Measurements from ENCODE around the gene PRR5. TPM values are rescaled to one million over a fixed set of nuclear protein-coding genes. Genes with fewer than 3 reads are reported as not detected.

Gene PRR5
- total and polyA plus RNA-seq, 9 donors = 13.7 to 38.6 (median 30.7) TPM

DNA sequence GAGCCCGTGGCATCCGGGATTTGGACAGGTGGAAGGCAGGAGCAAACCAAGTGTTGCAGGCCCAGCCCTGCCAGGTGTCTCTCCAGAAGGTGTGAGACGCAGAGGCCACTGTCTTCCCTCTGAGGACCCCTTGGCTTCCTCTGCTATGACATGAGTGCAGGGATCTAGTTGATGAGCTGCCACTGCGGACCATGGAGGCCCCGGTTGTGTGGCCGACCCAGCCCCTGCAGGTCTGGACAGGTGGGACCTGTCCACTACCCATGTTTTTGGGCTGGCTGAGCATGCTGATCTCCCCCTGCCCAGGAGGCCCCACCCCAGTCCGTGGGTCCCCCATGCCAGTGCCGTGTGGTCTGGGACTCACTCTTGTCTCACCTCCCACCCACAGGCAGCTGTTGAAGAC lies 22.9 kb downstream of the PRR5 start:
- no peak overlapping the region for H3K4me3 ChIP-seq (ENCODE audit: low read length)
- DNase-seq = no peak
- no peak overlapping the region for H3K27ac ChIP-seq (ENCODE audit: low read length)
- no peaks in the 10 kb centered on the region for H3K9me3 ChIP-seq (replicated peaks; ENCODE audit: control insufficient read depth, low read depth, low read length)
- peaks cover 28% of the 10 kb centered on the region for H3K4me1 ChIP-seq (ENCODE audit: control insufficient read depth, insufficient read depth, low read length)
- no peaks in the 10 kb centered on the region for H3K27me3 ChIP-seq (ENCODE audit: control insufficient read depth, insufficient read depth, low read length)
- WGBS (ENCODE audit: insufficient coverage) = 76% methylated on average over 8 of the region's 8 CpGs
- peaks cover 41% of the 10 kb centered on the region for H3K36me3 ChIP-seq (ENCODE audit: control insufficient read depth, insufficient read depth, low read length)

- DNase-seq = no peak
- Histone ChIP-seq H3K9me3 (replicated peaks; ENCODE audit: control insufficient read depth, low read depth, low read length) (no peaks in the 10 kb centered on the region), H3K36me3 (ENCODE audit: control insufficient read depth, insufficient read depth, low read length) (peaks cover 41% of the 10 kb centered on the region), H3K27ac (ENCODE audit: low read length) (no peak overlapping the region), H3K4me1 (ENCODE audit: control insufficient read depth, insufficient read depth, low read length) (peaks cover 34% of the 10 kb centered on the region), H3K27me3 (ENCODE audit: control insufficient read depth, insufficient read depth, low read length) (no peaks in the 10 kb centered on the region), H3K4me3 (ENCODE audit: low read length) (no peak overlapping the region)
- WGBS (ENCODE audit: insufficient coverage) = 83% methylated on average over 8 of the region's 11 CpGs
These were observed 24.4 kb downstream of the PRR5 start for GRCh38 chr22:44726439-44726838.

DNA sequence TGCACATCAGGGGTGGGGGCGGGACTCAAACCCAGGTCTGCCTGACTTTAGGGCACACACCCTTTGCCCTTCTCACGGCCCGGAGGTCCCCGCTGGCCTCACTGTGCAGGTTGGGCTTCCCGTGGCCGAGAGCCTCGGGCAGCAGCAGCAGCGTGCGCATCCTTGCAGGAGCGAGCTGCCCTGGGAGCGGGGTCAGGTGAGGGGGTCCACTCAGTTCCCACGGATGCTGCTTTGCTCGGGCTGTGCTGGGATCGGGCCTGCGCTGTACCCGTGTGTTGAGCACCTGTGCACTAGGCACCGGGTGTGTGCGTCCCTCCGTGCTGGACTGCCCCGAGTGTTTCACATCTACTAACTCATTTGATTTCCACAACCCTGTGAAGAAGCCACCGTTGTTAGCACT lies 25.1 kb downstream of the PRR5 start:
- DNase-seq = no peak
- Histone ChIP-seq H3K4me1 (ENCODE audit: control insufficient read depth, insufficient read depth, low read length) (peaks cover 41% of the 10 kb centered on the region), H3K36me3 (ENCODE audit: control insufficient read depth, insufficient read depth, low read length) (peaks cover 46% of the 10 kb centered on the region), H3K4me3 (ENCODE audit: low read length) (no peak overlapping the region), H3K9me3 (replicated peaks; ENCODE audit: control insufficient read depth, low read depth, low read length) (no peaks in the 10 kb centered on the region), H3K27me3 (ENCODE audit: control insufficient read depth, insufficient read depth, low read length) (no peaks in the 10 kb centered on the region), H3K27ac (ENCODE audit: low read length) (no peak overlapping the region)
- WGBS (ENCODE audit: insufficient coverage) = 83% methylated on average over 17 of the region's 21 CpGs

- peaks cover 47% of the 10 kb centered on the region for H3K36me3 ChIP-seq (ENCODE audit: control insufficient read depth, insufficient read depth, low read length)
- no peak for DNase-seq
- no peaks in the 10 kb centered on the region for H3K27me3 ChIP-seq (ENCODE audit: control insufficient read depth, insufficient read depth, low read length)
- H3K4me1 ChIP-seq (ENCODE audit: control insufficient read depth, insufficient read depth, low read length) = peaks cover 43% of the 10 kb centered on the region
- no peaks in the 10 kb centered on the region for H3K9me3 ChIP-seq (replicated peaks; ENCODE audit: control insufficient read depth, low read depth, low read length)
- 86% methylated on average over 10 of the region's 13 CpGs for WGBS (ENCODE audit: insufficient coverage)
- no peak overlapping the region for H3K4me3 ChIP-seq (ENCODE audit: low read length)
- H3K27ac ChIP-seq (ENCODE audit: low read length) = no peak overlapping the region
These were observed 25.7 kb downstream of the PRR5 start for GRCh38 chr22:44727709-44728108.

DNA sequence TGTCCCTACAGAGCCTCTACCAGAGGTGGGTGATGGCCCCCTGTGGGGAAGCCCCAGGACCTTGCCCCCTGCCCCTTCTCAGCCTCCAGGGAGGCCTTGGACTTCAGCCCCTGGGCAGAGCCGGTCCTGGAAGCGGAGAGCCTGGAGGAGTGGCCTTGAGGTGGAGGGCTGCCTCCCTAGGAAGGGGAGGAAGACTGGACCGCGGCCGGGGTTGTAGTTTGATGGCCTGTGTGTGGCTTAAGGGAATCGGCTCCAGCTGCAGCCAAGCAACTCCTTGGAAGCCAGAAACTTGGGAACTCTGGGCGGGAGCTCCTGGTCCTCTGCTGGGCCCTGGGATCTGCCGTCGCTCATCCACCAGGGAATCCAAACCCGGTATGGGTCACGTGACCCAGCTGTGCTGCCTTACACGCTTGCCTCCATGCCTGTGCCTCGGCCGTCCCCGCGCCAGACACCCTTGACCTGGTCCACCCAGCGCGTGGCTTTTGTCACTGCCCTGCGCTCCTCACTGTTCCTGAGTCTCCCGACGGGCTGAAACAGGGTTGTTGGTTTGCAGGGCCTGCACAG lies 26.8 kb downstream of the PRR5 start:
- Histone ChIP-seq H3K27ac (ENCODE audit: low read length) (peak overlapping the region; percentile 93), H3K27me3 (ENCODE audit: control insufficient read depth, insufficient read depth, low read length) (no peaks in the 10 kb centered on the region), H3K4me3 (ENCODE audit: low read length) (no peak overlapping the region), H3K9me3 (replicated peaks; ENCODE audit: control insufficient read depth, low read depth, low read length) (no peaks in the 10 kb centered on the region), H3K4me1 (ENCODE audit: control insufficient read depth, insufficient read depth, low read length) (peaks cover 43% of the 10 kb centered on the region), H3K36me3 (ENCODE audit: control insufficient read depth, insufficient read depth, low read length) (peaks cover 51% of the 10 kb centered on the region)
- WGBS (ENCODE audit: insufficient coverage) = 12% methylated on average over 21 of the region's 21 CpGs
- DNase-seq = peak; percentile 93

DNA sequence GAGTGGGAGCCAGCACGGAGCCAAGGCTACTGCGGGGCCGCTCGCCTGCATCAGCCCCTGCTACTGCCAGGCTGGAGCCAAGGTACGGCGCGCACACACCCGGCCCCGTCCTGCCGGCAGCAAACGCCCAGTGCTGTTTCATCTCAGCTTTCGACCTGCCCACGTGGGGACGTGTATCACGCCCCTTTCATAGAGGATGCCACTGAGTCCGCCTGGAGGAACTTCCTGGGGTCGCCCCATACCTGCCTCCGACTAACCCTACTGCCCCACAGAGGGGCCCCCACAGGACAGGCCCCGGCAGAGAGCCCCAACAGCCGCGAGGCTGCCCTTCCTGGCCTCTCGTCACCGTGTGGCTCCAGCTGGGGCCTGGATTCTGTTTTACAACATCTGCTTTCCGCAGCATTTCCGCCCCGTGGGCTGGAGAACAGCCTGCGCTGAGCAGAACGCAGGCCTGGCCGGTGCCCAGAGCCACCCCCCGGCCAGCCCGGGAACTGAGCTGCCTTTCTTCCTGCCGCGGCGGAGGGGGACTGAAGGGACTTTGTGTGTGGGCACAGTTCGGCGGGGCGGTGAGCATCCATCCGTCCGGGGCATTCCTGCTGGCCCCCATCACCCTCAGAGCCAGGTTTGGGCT lies 27.5 kb downstream of the PRR5 start:
- 6% methylated on average over 35 of the region's 39 CpGs for WGBS (ENCODE audit: insufficient coverage)
- Histone ChIP-seq H3K36me3 (ENCODE audit: control insufficient read depth, insufficient read depth, low read length) (peaks cover 51% of the 10 kb centered on the region), H3K27me3 (ENCODE audit: control insufficient read depth, insufficient read depth, low read length) (no peaks in the 10 kb centered on the region), H3K4me1 (ENCODE audit: control insufficient read depth, insufficient read depth, low read length) (peaks cover 43% of the 10 kb centered on the region), H3K9me3 (replicated peaks; ENCODE audit: control insufficient read depth, low read depth, low read length) (no peaks in the 10 kb centered on the region), H3K27ac (ENCODE audit: low read length) (peak overlapping the region; percentile 93), H3K4me3 (ENCODE audit: low read length) (peak overlapping the region; percentile 9)
- peak; percentile 96 for DNase-seq

GRCh38 chr22:44730022-44730393 lies 28.0 kb downstream of the PRR5 start:
- Histone ChIP-seq H3K4me3 (ENCODE audit: low read length) (peak overlapping the region; percentile 9), H3K9me3 (replicated peaks; ENCODE audit: control insufficient read depth, low read depth, low read length) (no peaks in the 10 kb centered on the region), H3K4me1 (ENCODE audit: control insufficient read depth, insufficient read depth, low read length) (peaks cover 43% of the 10 kb centered on the region), H3K36me3 (ENCODE audit: control insufficient read depth, insufficient read depth, low read length) (peaks cover 50% of the 10 kb centered on the region), H3K27ac (ENCODE audit: low read length) (peak overlapping the region; percentile 93), H3K27me3 (ENCODE audit: control insufficient read depth, insufficient read depth, low read length) (no peaks in the 10 kb centered on the region)
- DNase-seq = peak; percentile 76
- 16% methylated on average over 11 of the region's 14 CpGs for WGBS (ENCODE audit: insufficient coverage)

DNA sequence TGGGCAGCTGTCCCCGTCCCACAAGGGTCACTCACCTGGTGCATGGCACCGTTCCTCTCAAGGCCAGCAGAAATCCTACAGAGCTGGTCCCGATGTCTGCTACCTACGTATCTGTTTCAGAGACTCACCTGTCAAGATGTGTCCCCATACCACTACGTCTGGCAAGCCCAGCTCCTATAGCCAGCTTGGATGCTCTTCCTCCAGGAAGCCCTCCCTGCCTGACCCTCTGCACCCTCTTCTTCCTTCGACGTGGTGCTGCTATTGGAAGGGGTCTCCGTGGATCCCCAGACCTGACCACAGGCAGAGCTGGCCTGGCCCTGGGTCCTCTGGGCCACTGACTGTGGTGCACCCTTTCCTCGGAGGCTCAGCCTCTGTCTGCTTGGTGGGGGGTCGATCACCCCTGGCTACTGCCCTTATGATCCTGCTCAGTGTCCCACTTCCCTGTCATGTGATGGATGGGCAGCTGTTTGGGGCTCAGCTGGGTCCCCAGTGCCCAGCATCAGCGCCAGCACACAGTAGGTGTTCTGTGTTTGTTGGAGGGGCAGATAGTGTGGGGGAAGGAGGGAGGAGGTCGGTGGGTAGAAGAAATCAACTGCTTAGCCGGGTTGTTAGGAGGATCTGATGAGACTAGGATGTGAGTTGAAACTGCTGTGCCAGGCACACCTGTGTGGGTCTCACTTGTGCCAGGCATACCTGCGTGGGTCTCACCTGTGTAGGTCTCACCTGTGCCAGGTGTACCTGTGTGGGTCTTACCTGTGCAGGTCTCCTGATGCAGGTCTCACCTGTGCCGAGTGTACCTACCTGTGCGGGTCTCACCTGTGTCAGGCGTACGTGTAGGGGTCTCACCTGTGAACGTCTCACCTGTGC lies 28.7 kb downstream of the PRR5 start:
- 78% methylated on average over 16 of the region's 19 CpGs for WGBS (ENCODE audit: insufficient coverage)
- H3K27me3 ChIP-seq (ENCODE audit: control insufficient read depth, insufficient read depth, low read length) = no peaks in the 10 kb centered on the region
- H3K27ac ChIP-seq (ENCODE audit: low read length) = peak overlapping the region; percentile 93
- H3K9me3 ChIP-seq (replicated peaks; ENCODE audit: control insufficient read depth, low read depth, low read length) = no peaks in the 10 kb centered on the region
- DNase-seq = no peak
- H3K4me3 ChIP-seq (ENCODE audit: low read length) = no peak overlapping the region
- peaks cover 45% of the 10 kb centered on the region for H3K36me3 ChIP-seq (ENCODE audit: control insufficient read depth, insufficient read depth, low read length)
- H3K4me1 ChIP-seq (ENCODE audit: control insufficient read depth, insufficient read depth, low read length) = peaks cover 46% of the 10 kb centered on the region

DNA sequence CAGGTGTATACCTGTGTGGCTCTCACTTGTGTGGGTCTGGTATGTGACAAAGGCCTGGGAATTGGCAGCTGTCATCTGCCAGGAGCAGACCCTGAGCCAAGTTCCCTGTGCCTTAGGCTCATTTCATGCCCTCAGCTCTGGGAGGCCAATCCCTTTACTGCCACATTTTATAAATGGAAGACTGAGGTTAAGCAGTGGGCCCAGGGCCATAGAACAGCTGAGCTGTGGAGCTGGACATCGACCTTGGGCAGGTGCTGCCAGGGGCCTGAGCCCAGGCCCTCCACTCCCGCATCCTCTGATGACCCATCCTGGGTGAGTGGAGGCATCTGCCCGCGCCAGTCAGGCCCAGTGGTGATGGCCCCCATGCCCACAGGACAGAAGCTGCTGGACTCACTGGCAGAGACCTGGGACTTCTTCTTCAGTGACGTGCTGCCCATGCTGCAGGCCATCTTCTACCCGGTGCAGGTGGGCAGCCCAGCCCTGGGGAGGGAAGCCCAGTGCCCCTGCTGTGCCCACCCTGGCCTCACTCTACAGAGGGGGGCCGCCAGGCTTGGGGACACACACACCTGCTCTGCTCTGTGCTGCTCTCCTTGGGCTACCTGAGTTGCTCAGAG lies 29.5 kb downstream of the PRR5 start:
- peaks cover 3% of the 10 kb centered on the region for H3K27me3 ChIP-seq (ENCODE audit: control insufficient read depth, insufficient read depth, low read length)

DNA sequence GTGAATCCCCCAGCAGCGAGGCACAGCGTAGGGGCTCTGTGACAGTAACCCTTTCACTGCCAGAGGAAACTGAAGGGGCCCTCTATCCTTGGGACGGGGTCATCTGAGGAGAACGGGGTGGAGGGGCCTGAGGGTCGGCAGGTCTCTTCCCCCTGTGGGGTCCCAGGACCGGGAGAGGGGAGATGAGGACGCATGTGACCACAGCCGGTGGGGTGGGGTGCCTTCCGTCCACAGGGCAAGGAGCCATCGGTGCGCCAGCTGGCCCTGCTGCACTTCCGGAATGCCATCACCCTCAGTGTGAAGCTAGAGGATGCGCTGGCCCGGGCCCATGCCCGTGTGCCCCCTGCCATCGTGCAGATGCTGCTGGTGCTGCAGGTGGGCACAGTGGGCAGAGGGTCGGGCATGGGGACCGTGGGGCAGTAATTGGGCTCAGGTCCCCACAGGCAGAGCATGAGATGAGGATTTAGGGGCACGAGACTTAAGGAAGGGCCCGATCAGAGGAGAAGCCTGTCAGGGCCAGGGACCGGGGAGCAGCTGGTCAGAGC lies 30.1 kb downstream of the PRR5 start:
- Histone ChIP-seq H3K27me3 (ENCODE audit: control insufficient read depth, insufficient read depth, low read length) (peaks cover 9% of the 10 kb centered on the region), H3K9me3 (replicated peaks; ENCODE audit: control insufficient read depth, low read depth, low read length) (no peaks in the 10 kb centered on the region), H3K36me3 (ENCODE audit: control insufficient read depth, insufficient read depth, low read length) (peaks cover 32% of the 10 kb centered on the region), H3K4me3 (ENCODE audit: low read length) (no peak overlapping the region), H3K27ac (ENCODE audit: low read length) (no peak overlapping the region), H3K4me1 (ENCODE audit: control insufficient read depth, insufficient read depth, low read length) (peaks cover 60% of the 10 kb centered on the region)
- WGBS (ENCODE audit: insufficient coverage) = 71% methylated on average over 16 of the region's 21 CpGs
- no peak for DNase-seq

More for the DNA sequence above, 29.5 kb downstream of the PRR5 start:
- H3K36me3 ChIP-seq (ENCODE audit: control insufficient read depth, insufficient read depth, low read length) = peaks cover 38% of the 10 kb centered on the region
- H3K27ac ChIP-seq (ENCODE audit: low read length) = no peak overlapping the region
- H3K4me3 ChIP-seq (ENCODE audit: low read length) = no peak overlapping the region
- peaks cover 54% of the 10 kb centered on the region for H3K4me1 ChIP-seq (ENCODE audit: control insufficient read depth, insufficient read depth, low read length)
- no peaks in the 10 kb centered on the region for H3K9me3 ChIP-seq (replicated peaks; ENCODE audit: control insufficient read depth, low read depth, low read length)
- DNase-seq = no peak
- WGBS (ENCODE audit: insufficient coverage) = 70% methylated on average over 7 of the region's 7 CpGs
